ENCODE measurements around the gene SLC34A1.

Gene SLC34A1

DNA sequence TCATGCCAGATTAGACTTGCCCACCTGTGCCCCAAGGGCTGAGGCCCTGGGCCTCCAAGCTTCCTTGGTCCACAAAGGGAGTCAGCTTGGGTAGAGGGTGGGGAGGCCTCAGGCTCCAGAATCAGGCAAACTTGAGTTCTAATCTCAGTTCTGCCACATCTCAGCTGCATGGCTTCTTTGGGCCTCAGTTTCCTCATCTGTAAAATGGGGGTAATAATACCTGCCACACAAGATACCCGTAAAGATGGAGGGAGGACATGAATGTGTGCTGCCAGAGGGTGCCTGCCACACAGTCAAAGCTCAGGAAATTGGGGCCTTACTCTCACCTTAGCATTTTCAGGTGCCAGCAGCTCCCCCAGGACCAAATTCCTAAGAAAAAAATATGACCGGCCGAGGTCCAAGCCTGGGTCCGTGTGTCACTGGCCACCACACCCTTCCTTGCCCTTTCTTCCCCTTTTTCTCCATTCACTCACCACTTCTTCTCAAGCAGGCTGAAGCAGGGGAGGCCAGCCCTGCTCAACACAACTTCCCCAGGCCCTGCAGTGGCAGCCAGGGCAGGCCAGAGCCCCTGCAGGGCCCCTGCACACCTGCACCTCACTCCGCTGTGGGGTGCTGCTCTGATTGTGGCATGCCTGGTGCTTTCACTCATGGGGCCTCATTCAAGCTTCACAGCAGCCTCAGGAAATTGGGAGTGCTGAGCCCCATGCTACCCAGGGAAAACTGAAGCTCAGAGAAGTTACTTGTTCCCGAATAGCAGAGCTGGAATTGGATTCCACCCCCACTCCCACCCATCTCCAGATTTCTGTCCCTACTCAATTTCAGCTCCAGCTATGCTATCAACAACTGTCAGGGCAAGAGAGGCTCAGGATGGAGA, 22.6 kb upstream of the SLC34A1 start:
- POLR2A ChIA-PET: interaction anchor here (1.2 to 1.3 kb wide), 2 partner anchors 10 to 134 kb away, joined by 3 read pairs; partner anchors contain the start of gene LMAN2
- CTCF ChIA-PET: interaction anchor here (1.2 to 3.3 kb wide), 7 partner anchors 9 to 247 kb away, joined by 3 to 20 read pairs (median 6); partner anchors contain the start of gene LMAN2
- DNase-seq (ENCODE audit: low read depth, low spot score): no peak
- no peak overlapping the region for H3K4me3 ChIP-seq (ENCODE audit: low read depth, low read length)
- no peak for TF ChIP-seq CTCF (IDR thresholded peaks at IDR 0.05; ENCODE audit: insufficient read depth, low read length, missing control alignments)

DNA sequence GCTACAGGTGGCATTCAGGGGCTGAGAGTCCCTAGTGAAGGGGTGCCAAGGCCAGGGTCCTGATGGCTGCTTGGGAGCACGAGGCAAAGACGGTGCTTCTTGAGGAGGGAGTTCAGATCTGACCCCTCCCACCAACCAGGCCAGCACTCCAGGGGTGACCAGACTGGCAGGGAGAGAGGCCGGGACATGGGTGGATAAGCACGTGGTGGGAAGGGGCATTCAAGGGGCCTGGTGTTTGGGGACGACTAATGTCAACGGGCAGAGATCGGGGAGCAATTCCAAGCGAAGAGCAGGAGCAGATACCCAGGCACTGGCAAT, 22.0 kb upstream of the SLC34A1 start:
- no peak for TF ChIP-seq CTCF (IDR thresholded peaks at IDR 0.05; ENCODE audit: insufficient read depth, low read length, missing control alignments)
- DNase-seq (ENCODE audit: low read depth, low spot score): no peak
- CTCF ChIA-PET: interaction anchor here (1.6 to 3.3 kb wide), 3 partner anchors 8 to 27 kb away, joined by 6 to 20 read pairs (median 11); partner anchors contain the start of gene LMAN2
- POLR2A ChIA-PET: interaction anchor here (1.2 kb wide), 1 partner anchor 134 kb away, joined by 3 read pairs; no protein-coding TSS in a partner anchor
- H3K4me3 ChIP-seq (ENCODE audit: low read depth, low read length): no peak overlapping the region

DNA sequence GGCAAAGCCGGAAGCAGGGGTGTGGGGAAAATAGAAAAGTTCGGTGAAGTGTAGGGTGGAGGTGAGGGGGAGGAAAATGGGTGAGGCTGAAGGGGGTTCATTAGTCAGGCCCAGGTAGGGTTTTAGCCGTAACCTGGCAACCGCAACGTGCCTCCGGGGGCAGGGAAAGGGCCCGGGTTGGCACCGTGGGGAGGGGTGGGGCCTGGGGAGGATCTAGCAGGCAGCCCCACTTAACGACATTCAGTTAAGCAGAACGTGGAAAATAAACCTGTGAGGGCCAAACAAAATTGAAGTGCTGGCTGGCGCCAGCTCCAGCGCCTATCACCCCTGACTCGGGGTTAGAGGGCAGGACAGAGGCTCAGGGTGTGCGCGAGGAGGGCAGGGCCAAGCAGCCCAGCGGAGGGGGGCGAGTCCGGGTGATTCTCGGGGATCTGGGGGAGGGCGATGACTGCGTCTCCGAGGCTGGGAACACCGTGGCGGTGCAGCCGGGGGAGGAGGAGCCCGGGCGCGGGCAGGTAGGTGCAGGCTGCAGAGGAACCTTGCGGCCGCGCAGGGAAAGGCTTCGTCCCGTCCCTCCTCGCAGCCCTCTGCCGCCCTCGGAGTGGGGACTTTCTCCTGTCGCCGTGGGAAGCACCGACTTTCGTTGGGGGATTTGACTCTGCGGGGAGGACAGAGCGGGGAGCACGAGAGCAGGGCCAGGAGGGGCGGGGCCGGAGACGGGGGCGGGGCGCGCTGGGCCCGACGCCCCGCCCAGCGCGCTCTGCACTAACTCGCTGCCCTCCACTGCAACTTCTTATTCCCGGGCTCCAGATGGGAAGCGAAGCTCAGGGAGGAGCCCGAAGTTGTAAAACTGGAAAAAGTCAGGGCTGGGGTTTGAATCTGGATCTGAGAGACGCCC, 21.4 kb upstream of the SLC34A1 start:
- CTCF ChIA-PET: interaction anchor here (1.0 to 35.1 kb wide), 8 partner anchors 11 to 93 kb away, joined by 3 to 853 read pairs (median 4); partner anchors contain the start of genes F12, GRK6, LMAN2 and PFN3
- POLR2A ChIA-PET: interaction anchor here (1.2 kb wide), 1 partner anchor 133 kb away, joined by 3 read pairs; no protein-coding TSS in a partner anchor
- no peak for TF ChIP-seq CTCF (IDR thresholded peaks at IDR 0.05; ENCODE audit: insufficient read depth, low read length, missing control alignments)

GRCh38 chr5:177363565-177363964, 20.7 kb upstream of the SLC34A1 start:
- peak overlapping the region; percentile 38 for H3K4me3 ChIP-seq (ENCODE audit: low read depth, low read length)
- TF ChIP-seq CTCF (IDR thresholded peaks at IDR 0.05; ENCODE audit: insufficient read depth, low read length, missing control alignments): no peak
- CTCF ChIA-PET: interaction anchor here (1.0 to 35.1 kb wide), 8 partner anchors 11 to 94 kb away, joined by 3 to 853 read pairs (median 4); partner anchors contain the start of genes F12, GRK6, PFN3 and SLC34A1
- DNase-seq (ENCODE audit: low read depth, low spot score): no peak
- POLR2A ChIA-PET: interaction anchor here (1.3 kb wide), 1 partner anchor 12 kb away, joined by 5 read pairs; the partner anchor contains the start of gene LMAN2

More for the DNA sequence above, 21.4 kb upstream of the SLC34A1 start:
- H3K4me3 ChIP-seq (ENCODE audit: low read depth, low read length): peak overlapping the region; percentile 49
- DNase-seq (ENCODE audit: low read depth, low spot score): no peak

- POLR2A ChIA-PET: interaction anchor here (1.3 kb wide), 1 partner anchor 12 kb away, joined by 5 read pairs; the partner anchor contains the start of gene LMAN2
- H3K4me3 ChIP-seq (ENCODE audit: low read depth, low read length): no peak overlapping the region
- CTCF ChIA-PET: interaction anchor here (0.8 to 35.1 kb wide), 9 partner anchors 12 to 252 kb away, joined by 3 to 853 read pairs (median 3); partner anchors contain the start of genes F12, PFN3 and SLC34A1
- TF ChIP-seq CTCF (IDR thresholded peaks at IDR 0.05; ENCODE audit: insufficient read depth, low read length, missing control alignments): no peak
- no peak for DNase-seq (ENCODE audit: low read depth, low spot score)
Observed at GRCh38 chr5:177364159-177364962, 19.9 kb upstream of the SLC34A1 start.
